K562 (cell line): ENCODE data around the gene TAF1B.
A peak's percentile ranks its signal among the peaks of the same experiment; 100 is the strongest.

Source experiments
- ATF4 ChIP-seq: fragments of 450-650 bp; formaldehyde crosslinking; IDR thresholded peaks from 2 replicates; pipeline ENCODE4 v1.4.0; 2022; ENCODE audit warnings: mild to moderate bottlenecking, moderate library complexity
- CEBPB ChIP-seq: fragments of 450-650 bp; IDR thresholded peaks from 2 replicates; pipeline ENCODE4 v1.6.1; 2016; ENCODE audit warnings: missing genetic modification characterization, missing compliant biosample characterization
- CHD7 ChIP-seq: fragments of 200-600 bp; sonication (generic); IDR thresholded peaks from one replicate; pipeline ENCODE4 v1.6.1; 2012; ENCODE audit warnings: mild to moderate bottlenecking, low read depth, low read length, inconsistent platforms
- DACH1 ChIP-seq: fragments of 450-650 bp; IDR thresholded peaks from 2 replicates; pipeline ENCODE4 v1.6.1; 2018; ENCODE audit not compliant: partially characterized antibody
- FOSL1 ChIP-seq: fragments of 200-800 bp; sonication (Bioruptor generic); conservative IDR thresholded peaks from 2 replicates; pipeline ENCODE4 v1.6.1; 2016; ENCODE audit warnings: missing genetic modification characterization, missing compliant biosample characterization
- NFATC3 ChIP-seq: fragments of 450-650 bp; IDR thresholded peaks from 2 replicates; pipeline ENCODE4 v1.6.1; 2017; ENCODE audit warnings: mild to moderate bottlenecking
- POLR2A ChIP-seq: fragments of 450-650 bp; conservative IDR thresholded peaks from 2 replicates; pipeline ENCODE4 v1.6.1; 2016
- POU5F1 ChIP-seq: fragments of 150-350 bp; IDR thresholded peaks from 2 replicates; pipeline ENCODE4 v1.6.1; 2014; ENCODE audit warnings: borderline replicate concordance, low read length, low read depth, mild to moderate bottlenecking; ENCODE audit not compliant: partially characterized antibody
- PREB ChIP-seq: sonication (generic); formaldehyde crosslinking; IDR thresholded peaks from 2 replicates; pipeline ENCODE4 v1.8.1; 2023; ENCODE audit warnings: mild to moderate bottlenecking, missing genetic modification reagents
- ZNF23 ChIP-seq: fragments of 250-450 bp; sonication (Bioruptor Pico); IDR thresholded peaks from 2 replicates; pipeline ENCODE4 v1.4.0; 2020; ENCODE audit warnings: mild to moderate bottlenecking
- ZNF407 ChIP-seq: fragments of 450-650 bp; IDR thresholded peaks from 2 replicates; pipeline ENCODE4 v1.6.1; 2016; ENCODE audit warnings: low read depth

GRCh38 chr2:9843229-9844035 is at the start of gene TAF1B:
- TF ChIP-seq FOSL1 (peak; percentile 41), CHD7 (no peak), NFATC3 (peak; percentile 97; the same call in 1 of the 2 replicates), POLR2A (peak; percentile 79), ZNF407 (no peak), POU5F1 (no peak), ZNF23 (CRISPR knock-in tag) (no peak), DACH1 (no peak), ATF4 (CRISPR knock-in tag) (no peak), PREB (CRISPR knock-in tag) (0 out of 2 replicates have a peak, but pooled peaks have one; percentile 19), CEBPB (no peak)
